DOHH2 (cell line): Measurements from ENCODE around the gene USP9X.

Source experiments
- H3F3A ChIP-seq: fragments of 200-600 bp; sonication (generic), shearing (Covaris generic); 2 replicates; pipeline ENCODE4 v1.6.0; 2016; ENCODE audit warnings: antibody characterized with exemption, mild to moderate bottlenecking; ENCODE audit not compliant: control insufficient read depth, insufficient read depth
- H3K27ac ChIP-seq: fragments of 200-600 bp; sonication (generic); 2 replicates; pipeline ENCODE4 v1.5.1; 2014; ENCODE audit warnings: low read depth, mild to moderate bottlenecking, low read length, moderate library complexity
- H3K27me3 ChIP-seq: fragments of 200-600 bp; sonication (generic); 2 replicates; pipeline ENCODE4 v1.6.1; 2014; ENCODE audit warnings: mild to moderate bottlenecking, low read length, mixed read lengths; ENCODE audit not compliant: control insufficient read depth
- H3K36me3 ChIP-seq: fragments of 200-600 bp; sonication (generic); 2 replicates; pipeline ENCODE4 v1.6.1; 2014; ENCODE audit warnings: mild to moderate bottlenecking, low read length, moderate library complexity, mixed read lengths; ENCODE audit not compliant: control insufficient read depth
- H3K4me1 ChIP-seq: fragments of 200-600 bp; sonication (generic); 2 replicates; pipeline ENCODE4 v1.6.1; 2014; ENCODE audit warnings: mild to moderate bottlenecking, low read length, mixed read lengths; ENCODE audit not compliant: control insufficient read depth
- H3K4me2 ChIP-seq: fragments of 200-600 bp; sonication (generic); 2 replicates; pipeline ENCODE4 v1.6.0; 2014; ENCODE audit warnings: mild to moderate bottlenecking, low read length, moderate library complexity
- H3K4me3 ChIP-seq: fragments of 200-600 bp; sonication (generic); 2 replicates; pipeline ENCODE4 v1.5.1; 2014; ENCODE audit warnings: mild to moderate bottlenecking, low read length, mixed read lengths
- H3K79me2 ChIP-seq: fragments of 200-600 bp; sonication (generic); 2 replicates; pipeline ENCODE4 v1.6.1; 2014; ENCODE audit warnings: mild to moderate bottlenecking, low read length, mixed read lengths; ENCODE audit not compliant: control insufficient read depth
- H3K9me2 ChIP-seq: fragments of 200-600 bp; sonication (generic); replicated peaks from 2 replicates; pipeline ENCODE4 v1.6.1; 2014; ENCODE audit warnings: mild to moderate bottlenecking, low read length, mixed read lengths; ENCODE audit not compliant: control insufficient read depth
- H3K9me3 ChIP-seq: fragments of 200-600 bp; sonication (generic); 2 replicates; pipeline ENCODE4 v1.6.1; 2014; ENCODE audit warnings: antibody characterized with exemption, low read length, mixed read lengths; ENCODE audit not compliant: control insufficient read depth, insufficient read depth
- H4K20me1 ChIP-seq: fragments of 200-600 bp; sonication (generic); 2 replicates; pipeline ENCODE4 v1.6.0; 2014; ENCODE audit warnings: low read depth, mild to moderate bottlenecking, antibody characterized with exemption, low read length, moderate library complexity; ENCODE audit not compliant: control insufficient read depth, insufficient read depth
- EZH2phosphoT487 ChIP-seq: fragments of 200-600 bp; sonication (generic); IDR thresholded peaks from 2 replicates; pipeline ENCODE4 v1.6.1; 2017; ENCODE audit warnings: borderline replicate concordance, mild to moderate bottlenecking, antibody characterized with exemption, low read length, moderate library complexity, mixed read lengths
- TF ChIP-seq, protein P1 (sequence below): fragments of 200-600 bp; sonication (generic); IDR thresholded peaks from one replicate; pipeline ENCODE4 v1.5.1; 2014; ENCODE audit warnings: antibody characterized with exemption, mild to moderate bottlenecking, low read depth, low read length; ENCODE audit not compliant: poor library complexity, severe bottlenecking

USP9X gene

DNA sequence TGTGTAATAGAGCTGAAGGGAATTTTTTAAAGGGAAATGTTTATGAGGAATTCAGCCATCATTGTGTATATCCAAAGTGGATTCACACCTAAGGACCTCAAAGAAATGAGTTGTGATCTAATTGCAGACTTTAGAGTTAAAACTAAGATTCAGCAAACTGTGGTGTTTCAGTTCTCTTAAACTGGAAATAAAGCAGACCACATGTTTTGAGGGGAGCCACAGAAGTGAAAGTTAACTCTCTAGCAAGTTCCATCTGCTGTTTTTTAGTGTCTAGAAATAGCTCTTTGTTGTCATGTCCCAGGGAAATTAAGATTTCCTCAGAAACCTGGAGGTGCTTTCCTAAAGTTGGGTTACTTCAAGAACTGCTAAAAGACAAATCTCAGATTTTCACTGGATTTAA, 151.4 kb downstream of the USP9X start:
- Histone ChIP-seq H3K4me1 (peaks cover 30% of the 10 kb centered on the region), H3K4me3 (no peak overlapping the region), H3K4me2 (no peak overlapping the region), H3K27me3 (no peaks in the 10 kb centered on the region), H4K20me1 (no peaks in the 10 kb centered on the region), H3K79me2 (no peaks in the 10 kb centered on the region), H3K9me3 (no peaks in the 10 kb centered on the region), H3K36me3 (peaks cover 14% of the 10 kb centered on the region), H3F3A (peaks cover 3% of the 10 kb centered on the region; the same call in 1 of the 2 replicates), H3K9me2 (no peaks in the 10 kb centered on the region), H3K27ac (no peak overlapping the region)
- TF ChIP-seq, protein P1, sequence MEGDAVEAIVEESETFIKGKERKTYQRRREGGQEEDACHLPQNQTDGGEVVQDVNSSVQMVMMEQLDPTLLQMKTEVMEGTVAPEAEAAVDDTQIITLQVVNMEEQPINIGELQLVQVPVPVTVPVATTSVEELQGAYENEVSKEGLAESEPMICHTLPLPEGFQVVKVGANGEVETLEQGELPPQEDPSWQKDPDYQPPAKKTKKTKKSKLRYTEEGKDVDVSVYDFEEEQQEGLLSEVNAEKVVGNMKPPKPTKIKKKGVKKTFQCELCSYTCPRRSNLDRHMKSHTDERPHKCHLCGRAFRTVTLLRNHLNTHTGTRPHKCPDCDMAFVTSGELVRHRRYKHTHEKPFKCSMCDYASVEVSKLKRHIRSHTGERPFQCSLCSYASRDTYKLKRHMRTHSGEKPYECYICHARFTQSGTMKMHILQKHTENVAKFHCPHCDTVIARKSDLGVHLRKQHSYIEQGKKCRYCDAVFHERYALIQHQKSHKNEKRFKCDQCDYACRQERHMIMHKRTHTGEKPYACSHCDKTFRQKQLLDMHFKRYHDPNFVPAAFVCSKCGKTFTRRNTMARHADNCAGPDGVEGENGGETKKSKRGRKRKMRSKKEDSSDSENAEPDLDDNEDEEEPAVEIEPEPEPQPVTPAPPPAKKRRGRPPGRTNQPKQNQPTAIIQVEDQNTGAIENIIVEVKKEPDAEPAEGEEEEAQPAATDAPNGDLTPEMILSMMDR: no peak
- no peak for TF ChIP-seq EZH2phosphoT487

DNA sequence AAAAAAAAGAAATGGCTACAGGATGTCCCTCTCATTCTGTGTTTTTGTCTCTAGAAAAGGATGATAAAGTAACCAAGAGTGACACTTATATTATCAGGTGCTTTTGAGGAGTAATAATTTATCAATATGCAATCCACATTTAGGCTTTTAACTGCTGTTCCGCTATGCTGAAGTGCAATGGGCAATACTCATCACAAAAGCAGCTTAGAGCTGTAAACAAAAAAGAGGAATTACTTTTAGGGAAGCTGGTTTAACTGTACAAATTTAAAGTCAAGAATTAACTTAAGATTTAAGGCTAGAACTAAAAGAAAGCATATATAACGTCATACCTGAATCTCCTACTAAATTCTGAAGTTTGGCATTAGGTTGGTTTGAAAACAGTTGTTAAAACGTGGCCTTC, 155.3 kb downstream of the USP9X start:
- TF ChIP-seq EZH2phosphoT487: no peak
- TF ChIP-seq, protein P1: no peak
- peaks cover 3% of the 10 kb centered on the region; the same call in 1 of the 2 replicates for H3F3A ChIP-seq
- no peak overlapping the region for H3K4me3 ChIP-seq
- no peak overlapping the region for H3K4me2 ChIP-seq
- no peaks in the 10 kb centered on the region for H3K9me3 ChIP-seq
- H3K79me2 ChIP-seq: no peaks in the 10 kb centered on the region
- no peaks in the 10 kb centered on the region for H3K9me2 ChIP-seq
- peaks cover 15% of the 10 kb centered on the region for H3K4me1 ChIP-seq
- H3K36me3 ChIP-seq: no peaks in the 10 kb centered on the region
- H4K20me1 ChIP-seq: no peaks in the 10 kb centered on the region
- no peak overlapping the region for H3K27ac ChIP-seq
- no peaks in the 10 kb centered on the region for H3K27me3 ChIP-seq

DNA sequence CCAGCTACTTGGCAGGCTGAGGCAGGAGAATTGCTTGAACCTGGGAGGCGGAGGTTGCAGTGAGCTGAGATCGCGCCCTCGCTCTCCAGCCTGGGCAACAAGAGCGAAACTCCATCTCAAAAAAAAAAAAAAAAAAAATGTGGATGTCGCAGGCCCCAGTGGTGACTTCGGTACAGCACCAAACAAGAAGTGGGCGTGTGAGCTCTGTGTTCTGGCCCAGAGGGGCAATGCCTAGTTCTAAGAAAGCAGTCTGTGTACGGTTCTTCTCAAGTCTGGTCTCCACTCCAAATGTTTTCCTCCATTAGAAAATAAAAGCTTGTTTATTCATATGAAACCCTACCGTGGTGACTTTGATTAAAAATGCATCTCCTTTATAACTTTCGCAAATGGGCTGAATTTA, 156.7 kb downstream of the USP9X start:
- Histone ChIP-seq H3F3A (no peaks in the 10 kb centered on the region), H3K4me2 (no peak overlapping the region)

More for the DNA sequence above, 156.7 kb downstream of the USP9X start:
- H3K4me1 ChIP-seq: peaks cover under 1% of the 10 kb centered on the region; the same call in 1 of the 2 replicates
- no peaks in the 10 kb centered on the region for H3K9me2 ChIP-seq
- TF ChIP-seq, protein P1: no peak
- no peak for TF ChIP-seq EZH2phosphoT487
- H4K20me1 ChIP-seq: no peaks in the 10 kb centered on the region
- H3K79me2 ChIP-seq: no peaks in the 10 kb centered on the region
- H3K9me3 ChIP-seq: no peaks in the 10 kb centered on the region
- H3K27ac ChIP-seq: no peak overlapping the region
- H3K27me3 ChIP-seq: no peaks in the 10 kb centered on the region
- no peak overlapping the region for H3K4me3 ChIP-seq
- H3K36me3 ChIP-seq: no peaks in the 10 kb centered on the region
